Neural crest cell (in vitro differentiated cells): ENCODE measurements around the gene PPM1A. TPM values are rescaled to one million over a fixed set of nuclear protein-coding genes. Genes with fewer than 3 reads are reported as not detected.

ENCODE experiments used
- DNase-seq: peaks from one replicate; pipeline ENCODE4 v3.0.0; 2021; ENCODE audit warnings: low read depth, mixed read lengths, low spot score
- H3K27ac Mint-ChIP-seq: one replicate; pipeline ENCODE4 v1.8.0; 2021; ENCODE audit warnings: mild to moderate bottlenecking, mixed read lengths; ENCODE audit not compliant: unreplicated experiment
- H3K27me3 Mint-ChIP-seq: 2 replicates; pipeline ENCODE4 v1.8.0; 2021; ENCODE audit warnings: low read depth, mild to moderate bottlenecking, mixed read lengths
- H3K36me3 Mint-ChIP-seq: 2 replicates; pipeline ENCODE4 v1.8.0; 2021; ENCODE audit warnings: low read depth, mild to moderate bottlenecking, mixed read lengths
- H3K4me1 Mint-ChIP-seq: 2 replicates; pipeline ENCODE4 v1.8.0; 2021; ENCODE audit warnings: mixed read lengths
- H3K4me3 Mint-ChIP-seq: one replicate; pipeline ENCODE4 v1.8.0; 2021; ENCODE audit warnings: mild to moderate bottlenecking, mixed read lengths
- H3K9me3 Mint-ChIP-seq: 2 replicates; pipeline ENCODE4 v1.8.0; 2021; ENCODE audit warnings: mixed read lengths
- total RNA-seq: library from RNA; stranded (reverse); gene quantifications from 2 replicates; pipeline ENCODE4 v1.2.1, GENCODE V29; 2021
- TF ChIP-seq, protein P1 (sequence below): fragments of 200-600 bp; sonication (generic); conservative IDR thresholded peaks from 2 replicates; pipeline ENCODE4 v1.5.0; 2021; ENCODE audit warnings: antibody characterized with exemption, mild to moderate bottlenecking

Gene PPM1A
- total RNA-seq, 1 donor from 2014 or later = 35.5 TPM

DNA sequence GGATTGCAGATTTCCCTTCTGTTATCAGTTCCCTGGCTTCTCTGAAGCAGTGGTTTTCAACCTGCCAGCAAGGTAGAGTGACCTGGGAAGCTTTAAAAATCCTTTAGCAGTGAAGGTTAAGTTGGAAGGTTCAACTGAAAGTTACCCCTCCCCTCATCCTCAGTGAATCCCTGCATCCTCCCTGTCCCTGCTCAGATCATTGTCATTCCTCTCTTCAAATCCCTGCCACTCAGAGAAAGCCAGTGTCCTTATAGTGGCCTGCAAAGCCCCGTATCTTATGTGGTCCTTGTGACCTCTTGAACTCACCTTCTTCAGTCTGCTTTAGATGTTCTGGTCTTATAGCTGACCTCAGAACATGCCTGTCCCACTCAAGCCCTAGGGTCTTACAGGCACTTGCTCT lies 53.6 kb downstream of the PPM1A start:
- H3K4me3 Mint-ChIP-seq = no peak overlapping the region
- H3K9me3 Mint-ChIP-seq = peaks cover 4% of the 10 kb centered on the region
- TF ChIP-seq, protein P1, sequence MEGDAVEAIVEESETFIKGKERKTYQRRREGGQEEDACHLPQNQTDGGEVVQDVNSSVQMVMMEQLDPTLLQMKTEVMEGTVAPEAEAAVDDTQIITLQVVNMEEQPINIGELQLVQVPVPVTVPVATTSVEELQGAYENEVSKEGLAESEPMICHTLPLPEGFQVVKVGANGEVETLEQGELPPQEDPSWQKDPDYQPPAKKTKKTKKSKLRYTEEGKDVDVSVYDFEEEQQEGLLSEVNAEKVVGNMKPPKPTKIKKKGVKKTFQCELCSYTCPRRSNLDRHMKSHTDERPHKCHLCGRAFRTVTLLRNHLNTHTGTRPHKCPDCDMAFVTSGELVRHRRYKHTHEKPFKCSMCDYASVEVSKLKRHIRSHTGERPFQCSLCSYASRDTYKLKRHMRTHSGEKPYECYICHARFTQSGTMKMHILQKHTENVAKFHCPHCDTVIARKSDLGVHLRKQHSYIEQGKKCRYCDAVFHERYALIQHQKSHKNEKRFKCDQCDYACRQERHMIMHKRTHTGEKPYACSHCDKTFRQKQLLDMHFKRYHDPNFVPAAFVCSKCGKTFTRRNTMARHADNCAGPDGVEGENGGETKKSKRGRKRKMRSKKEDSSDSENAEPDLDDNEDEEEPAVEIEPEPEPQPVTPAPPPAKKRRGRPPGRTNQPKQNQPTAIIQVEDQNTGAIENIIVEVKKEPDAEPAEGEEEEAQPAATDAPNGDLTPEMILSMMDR = no peak
- H3K27ac Mint-ChIP-seq = no peak overlapping the region
- H3K4me1 Mint-ChIP-seq = no peaks in the 10 kb centered on the region
- peaks cover 3% of the 10 kb centered on the region for H3K36me3 Mint-ChIP-seq
- no peaks in the 10 kb centered on the region for H3K27me3 Mint-ChIP-seq
- no peak for DNase-seq

DNA sequence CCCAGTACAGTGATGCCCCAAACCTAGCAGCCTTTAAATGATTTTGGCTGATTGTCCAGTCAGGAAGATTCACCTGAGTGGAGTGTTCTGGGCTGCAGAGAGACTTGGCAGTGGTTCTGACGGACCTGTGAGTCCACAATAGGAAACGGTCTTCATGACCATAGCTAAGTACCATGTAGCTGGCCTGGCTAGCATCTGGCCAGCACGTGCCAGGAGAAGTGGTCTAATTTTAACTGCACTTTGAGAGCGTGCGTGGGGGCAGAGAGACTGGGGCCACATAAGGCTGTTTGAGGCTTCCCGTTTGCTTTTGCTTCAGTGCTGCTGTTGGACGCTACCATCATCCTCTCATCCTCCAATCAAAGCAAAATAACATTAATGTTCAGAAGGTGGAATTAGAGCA lies 54.7 kb downstream of the PPM1A start:
- H3K4me3 Mint-ChIP-seq = no peak overlapping the region
- peaks cover 4% of the 10 kb centered on the region for H3K9me3 Mint-ChIP-seq
- no peaks in the 10 kb centered on the region for H3K27me3 Mint-ChIP-seq
- peaks cover 3% of the 10 kb centered on the region for H3K36me3 Mint-ChIP-seq
- no peak overlapping the region for H3K27ac Mint-ChIP-seq
- TF ChIP-seq, protein P1 = no peak
- no peak for DNase-seq
- no peaks in the 10 kb centered on the region for H3K4me1 Mint-ChIP-seq

DNA sequence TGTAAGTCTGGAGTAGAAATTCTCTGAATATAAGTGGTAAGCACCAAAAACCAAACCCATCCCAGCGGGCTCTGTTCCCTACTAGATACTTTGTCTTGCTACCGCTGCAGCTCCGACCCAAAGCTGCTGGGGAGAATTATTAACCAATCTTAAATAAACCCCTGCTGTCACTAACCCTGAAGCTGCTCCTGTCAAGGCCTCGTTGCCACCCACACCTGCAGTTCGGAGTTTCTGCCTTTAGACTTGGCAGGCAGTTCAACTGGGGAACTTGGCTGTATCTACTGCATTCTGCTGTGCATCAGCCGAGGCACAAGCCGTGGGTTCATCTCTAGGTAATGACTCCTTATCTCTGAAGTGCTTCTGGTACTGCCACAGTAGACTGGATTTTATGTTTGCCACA lies 55.5 kb downstream of the PPM1A start:
- Mint-ChIP-seq H3K4me1 (no peaks in the 10 kb centered on the region), H3K27me3 (no peaks in the 10 kb centered on the region), H3K9me3 (peaks cover 4% of the 10 kb centered on the region), H3K4me3 (no peak overlapping the region), H3K27ac (peak overlapping the region; percentile 88), H3K36me3 (peaks cover 3% of the 10 kb centered on the region)
- DNase-seq = no peak
- TF ChIP-seq, protein P1 = no peak

DNA sequence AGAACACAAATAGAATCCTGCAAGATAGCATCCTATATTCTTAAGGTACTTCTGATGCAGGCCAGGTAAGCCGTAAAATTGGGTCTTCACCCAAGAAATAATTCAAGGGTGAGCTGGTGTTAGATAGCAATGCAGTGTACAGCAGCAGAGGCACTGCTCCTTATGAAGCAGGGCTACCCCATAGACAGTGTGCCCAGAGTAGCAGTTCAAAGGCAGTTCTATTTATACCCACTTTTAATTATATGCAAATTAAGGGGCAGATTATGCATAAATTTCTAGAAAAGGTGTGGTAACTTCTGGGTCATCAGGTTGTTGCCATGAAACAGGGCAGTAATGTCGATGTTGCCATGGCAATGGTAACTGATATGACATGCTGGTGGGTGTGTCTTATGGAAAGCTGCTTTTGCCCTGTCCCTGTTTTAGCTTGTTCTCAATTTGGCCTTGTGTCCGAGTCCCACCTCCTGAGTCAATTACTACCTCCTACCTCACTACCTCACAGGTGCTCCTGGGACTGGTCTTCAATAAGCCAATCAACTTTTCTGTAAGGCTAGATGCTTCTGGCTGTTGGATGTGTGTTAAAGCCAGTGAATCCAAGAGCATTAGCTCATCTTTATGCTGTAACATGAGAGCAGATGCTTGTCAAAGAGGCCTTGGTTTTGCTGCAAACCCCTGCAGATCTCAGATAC lies 61.0 kb downstream of the PPM1A start:
- no peak overlapping the region for H3K4me3 Mint-ChIP-seq
- DNase-seq = no peak
- H3K4me1 Mint-ChIP-seq = no peaks in the 10 kb centered on the region
- H3K36me3 Mint-ChIP-seq = peaks cover 3% of the 10 kb centered on the region
- peaks cover 1% of the 10 kb centered on the region for H3K27me3 Mint-ChIP-seq
- no peak overlapping the region for H3K27ac Mint-ChIP-seq
- TF ChIP-seq, protein P1 = no peak
- peaks cover 4% of the 10 kb centered on the region for H3K9me3 Mint-ChIP-seq

DNA sequence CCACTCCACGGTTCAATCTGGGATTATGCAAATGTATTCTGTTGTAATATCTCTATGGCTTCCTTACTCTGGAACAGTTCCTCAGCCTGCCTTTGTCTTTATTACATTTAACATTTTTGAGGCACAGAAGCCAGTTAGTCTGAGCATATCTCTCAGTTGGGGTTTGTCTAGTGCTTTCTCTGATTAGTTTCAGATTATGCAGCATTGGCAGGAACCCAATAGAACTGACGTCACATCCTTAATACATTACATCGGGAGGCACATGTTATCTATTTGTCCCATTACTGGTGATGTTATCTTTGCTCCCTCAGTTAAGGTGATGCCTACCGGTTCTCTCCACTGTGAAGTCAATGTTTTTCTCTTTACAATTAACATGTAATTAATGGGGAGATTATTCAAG lies 62.4 kb downstream of the PPM1A start:
- Mint-ChIP-seq H3K4me1 (peaks cover 5% of the 10 kb centered on the region), H3K4me3 (no peak overlapping the region), H3K27me3 (peaks cover 3% of the 10 kb centered on the region), H3K9me3 (no peaks in the 10 kb centered on the region), H3K27ac (no peak overlapping the region), H3K36me3 (no peaks in the 10 kb centered on the region)
- TF ChIP-seq, protein P1 = no peak
- no peak for DNase-seq
